Putamen (tissue), 1 donor: ENCODE measurements around the gene CLSTN2.

Source experiments
- DNase-seq: peaks from one replicate; pipeline ENCODE4 v3.0.0-alpha.2; 2016; ENCODE audit warnings: low spot score

The CLSTN2 gene

DNA sequence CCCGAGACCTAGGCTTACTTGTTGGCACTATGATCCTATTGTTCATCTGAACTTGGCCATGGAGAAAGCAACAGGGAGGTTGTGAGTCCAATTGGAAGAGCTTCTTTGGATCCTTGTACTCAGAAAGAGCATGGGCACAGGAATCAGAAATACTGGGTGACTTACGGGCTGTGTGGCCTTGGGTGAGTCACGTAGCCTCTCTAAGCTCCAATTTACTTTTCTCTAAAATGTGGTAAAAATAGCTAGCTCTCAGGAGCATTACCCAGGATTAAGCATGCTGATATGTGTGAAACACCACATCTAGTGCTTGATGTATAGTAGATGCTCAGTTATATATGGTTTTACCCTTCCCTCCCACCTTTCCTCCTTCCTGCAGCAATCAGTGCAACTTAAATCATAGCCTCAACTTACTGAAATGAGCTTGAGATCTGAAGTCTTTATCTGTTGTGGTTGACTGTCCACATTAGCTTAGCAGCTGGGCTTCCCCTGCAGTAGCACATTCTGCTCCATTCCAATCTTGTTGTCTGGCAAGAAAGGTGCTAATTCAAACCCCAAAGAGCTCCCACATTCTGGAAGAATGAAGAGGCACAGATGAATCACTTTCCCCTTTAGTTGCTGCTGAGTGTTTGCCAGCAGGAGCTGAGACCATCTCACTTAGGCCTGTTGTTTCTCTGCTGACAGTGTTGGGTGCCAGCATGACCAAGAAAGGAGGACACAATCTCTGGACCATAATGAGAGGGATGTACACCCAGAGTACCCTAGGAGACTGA, 443.8 kb downstream of the CLSTN2 start:
- DNase-seq = no peak

DNA sequence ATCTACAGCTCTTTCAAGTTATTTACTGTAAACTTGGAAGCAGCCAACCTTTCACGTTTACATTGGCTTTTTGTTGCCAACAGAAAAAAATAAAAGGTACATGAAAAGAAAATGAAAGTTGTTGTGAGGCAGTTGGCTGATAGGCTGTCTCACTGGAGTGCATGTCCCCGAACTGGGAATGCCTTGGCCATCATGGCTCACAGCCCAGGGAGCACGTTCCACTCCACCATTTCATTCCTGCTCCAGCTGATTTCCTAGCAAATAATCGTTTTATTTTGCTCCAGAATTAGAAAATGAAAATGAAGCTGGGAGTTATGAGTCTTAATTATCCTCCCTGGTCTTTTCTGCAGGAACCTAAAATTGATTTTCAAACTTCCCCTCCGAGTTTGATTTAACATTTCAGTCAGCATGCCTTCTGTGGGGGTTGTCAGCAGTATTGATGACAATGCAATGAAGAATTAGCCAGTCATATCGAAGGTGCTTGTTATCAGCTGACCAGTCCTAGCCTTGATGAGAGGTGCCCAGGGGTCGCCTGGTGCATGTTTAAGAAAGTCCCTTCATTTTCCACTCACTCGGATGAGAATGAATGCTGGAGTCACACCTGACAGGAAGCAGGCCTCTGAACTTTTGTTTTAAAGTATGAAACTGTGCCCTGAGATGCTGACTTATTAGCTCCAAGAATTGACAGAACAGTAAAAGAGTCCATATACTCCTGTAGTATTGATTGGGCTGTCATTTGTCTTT, 449.2 kb downstream of the CLSTN2 start:
- DNase-seq = no peak

DNA sequence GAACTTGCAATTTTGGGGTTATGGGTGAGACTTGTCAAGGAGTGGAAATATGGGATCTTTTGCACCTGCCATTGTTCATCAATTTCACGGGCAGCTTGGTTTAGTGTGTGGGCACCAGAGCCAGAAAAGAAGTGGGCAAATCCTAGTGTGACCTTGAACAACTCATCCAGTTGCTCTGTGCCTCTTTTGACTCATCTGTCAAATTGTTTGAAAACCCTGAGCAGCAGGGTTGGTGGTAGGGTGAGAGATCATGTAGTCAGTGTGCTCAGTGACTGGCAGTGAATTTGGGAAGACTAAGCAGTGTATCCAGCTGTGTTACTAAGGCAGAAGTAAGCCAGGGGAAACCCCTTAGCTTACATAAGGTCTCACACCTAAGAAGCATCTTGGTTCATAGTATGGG, 449.9 kb downstream of the CLSTN2 start:
- DNase-seq = no peak

DNA sequence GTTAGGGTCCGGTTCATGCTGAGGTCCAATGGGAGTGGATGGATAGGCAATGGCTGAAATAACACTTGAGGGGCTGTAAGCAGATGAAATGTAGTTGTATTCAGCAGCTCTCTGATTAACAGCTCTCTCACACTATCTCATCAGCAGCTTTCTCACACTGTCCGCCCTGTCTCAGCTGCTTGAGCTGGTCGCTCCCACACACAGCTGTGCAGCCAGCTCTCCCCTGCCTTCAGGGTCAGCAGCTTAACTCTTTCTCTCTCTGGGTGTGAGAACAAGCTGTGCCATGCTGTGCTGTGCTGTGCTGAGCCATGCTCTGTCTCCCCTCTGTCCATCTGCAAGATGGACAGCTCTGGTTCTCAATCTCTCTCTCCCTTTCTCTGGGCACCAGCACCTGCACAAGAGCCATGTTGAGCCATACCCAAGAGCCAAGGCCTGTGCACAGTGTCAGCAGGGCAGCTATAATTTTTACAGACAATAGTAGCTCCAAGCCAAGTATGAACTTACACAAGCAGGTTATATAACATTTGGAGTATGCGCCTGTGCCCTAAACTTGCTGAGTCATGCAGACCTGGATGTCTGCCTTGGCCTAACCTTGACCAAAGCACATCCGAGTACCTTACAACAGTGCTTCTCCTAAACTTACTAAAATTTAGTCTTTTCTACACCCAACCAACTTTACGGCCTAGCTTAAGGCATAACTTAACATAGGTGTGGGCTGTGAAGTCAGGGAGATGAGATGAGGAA, 451.5 kb downstream of the CLSTN2 start:
- no peak for DNase-seq

DNA sequence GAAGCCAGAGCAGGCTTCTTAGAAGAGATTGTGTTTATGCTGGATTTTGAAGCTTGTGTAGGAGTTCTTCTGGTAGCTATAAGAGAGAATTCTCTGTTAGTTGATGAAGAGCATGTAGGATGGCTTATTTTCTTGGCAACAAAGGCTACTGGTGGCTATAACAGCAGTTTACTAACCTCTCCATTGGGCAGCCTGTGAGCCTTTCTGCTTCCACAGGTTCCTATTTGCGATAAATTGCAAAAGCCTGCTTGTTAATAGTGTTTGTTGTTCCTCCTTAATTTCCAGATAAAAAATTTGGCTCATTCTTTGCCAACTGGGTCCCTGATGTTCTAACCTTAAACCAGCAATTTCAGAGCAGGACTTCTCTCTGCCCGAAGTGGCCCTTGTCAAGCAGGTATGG, 452.3 kb downstream of the CLSTN2 start:
- DNase-seq = no peak

DNA sequence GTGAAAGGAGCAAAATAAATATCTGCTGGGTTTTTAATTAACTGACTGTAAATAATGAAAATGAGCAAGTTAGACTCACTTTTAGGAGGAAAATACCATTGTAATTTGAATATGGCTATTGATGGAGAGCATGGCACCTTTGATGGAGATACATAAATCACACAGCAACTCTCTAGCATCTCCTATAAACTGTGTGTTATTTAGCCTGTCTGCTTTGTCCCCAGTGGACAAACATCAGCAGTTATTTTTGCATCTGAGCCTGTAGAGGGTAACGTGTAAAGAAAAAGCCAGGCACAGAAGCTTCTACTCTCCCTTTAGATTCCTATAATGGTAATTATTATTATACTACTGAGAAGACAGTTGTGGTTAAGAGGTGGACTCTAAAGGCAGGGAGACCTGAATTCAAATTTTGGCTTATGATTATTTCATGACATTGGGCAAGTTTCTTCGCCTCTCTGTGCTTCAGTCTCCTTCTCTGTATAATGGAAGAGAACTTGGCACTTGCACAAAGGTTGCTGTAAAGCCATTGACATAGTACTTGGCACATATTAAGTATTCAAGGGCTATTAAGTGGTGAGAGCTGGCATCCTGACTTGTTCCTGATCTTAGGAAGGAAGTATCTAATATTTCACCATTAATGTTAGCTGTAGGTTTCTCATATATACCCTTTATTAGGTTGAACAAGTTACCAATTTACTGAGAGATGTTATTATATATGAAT, 453.4 kb downstream of the CLSTN2 start:
- DNase-seq = no peak

DNA sequence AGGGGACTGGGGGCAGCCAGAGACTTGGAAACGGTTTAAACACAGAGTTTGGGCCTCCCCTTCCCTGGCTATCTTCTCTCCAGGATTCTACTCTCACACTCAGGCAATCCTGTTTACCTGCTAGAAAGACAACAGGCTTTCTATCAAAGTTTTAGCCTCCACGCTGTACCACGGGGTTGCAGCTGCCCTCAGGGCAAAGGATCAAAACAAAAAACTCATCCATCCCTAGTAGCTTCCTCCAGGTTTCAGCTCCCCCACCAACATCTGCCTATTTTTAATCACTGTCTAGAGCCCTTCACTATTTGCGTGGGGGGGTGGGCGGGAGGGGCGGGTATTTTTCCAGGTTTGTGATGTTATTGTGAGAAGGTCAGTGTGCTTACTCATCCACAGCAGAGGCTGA, 456.1 kb downstream of the CLSTN2 start:
- DNase-seq = no peak

DNA sequence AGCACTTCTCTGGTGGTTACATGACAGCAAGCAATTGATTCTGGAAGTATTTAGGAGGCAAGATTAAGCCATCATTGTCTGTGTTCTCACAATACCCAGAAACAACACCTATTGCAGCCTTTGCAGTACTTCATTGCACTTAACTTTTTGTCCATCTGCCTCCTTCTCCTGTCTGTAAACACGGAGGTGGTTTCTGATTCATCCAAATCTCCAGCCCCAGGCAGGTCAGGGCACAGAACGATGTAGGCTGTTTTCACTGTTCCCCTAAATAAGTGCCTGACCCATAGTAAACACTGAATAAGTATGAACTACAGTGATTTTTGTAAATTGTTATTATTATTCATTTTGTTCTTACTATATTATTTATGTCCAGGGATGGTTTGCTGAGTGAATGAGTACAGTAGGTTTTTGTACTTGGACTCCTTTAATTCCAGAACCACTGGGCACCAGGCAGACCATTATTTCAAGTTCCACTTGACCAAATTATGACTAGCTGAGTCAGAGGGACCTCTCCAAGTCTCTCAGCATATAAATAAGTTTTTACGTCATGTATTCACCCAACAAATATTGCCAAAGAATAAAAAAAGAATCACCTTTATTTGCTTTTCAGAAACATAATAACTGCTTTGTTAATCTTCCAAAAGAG, 459.6 kb downstream of the CLSTN2 start:
- no peak for DNase-seq

DNA sequence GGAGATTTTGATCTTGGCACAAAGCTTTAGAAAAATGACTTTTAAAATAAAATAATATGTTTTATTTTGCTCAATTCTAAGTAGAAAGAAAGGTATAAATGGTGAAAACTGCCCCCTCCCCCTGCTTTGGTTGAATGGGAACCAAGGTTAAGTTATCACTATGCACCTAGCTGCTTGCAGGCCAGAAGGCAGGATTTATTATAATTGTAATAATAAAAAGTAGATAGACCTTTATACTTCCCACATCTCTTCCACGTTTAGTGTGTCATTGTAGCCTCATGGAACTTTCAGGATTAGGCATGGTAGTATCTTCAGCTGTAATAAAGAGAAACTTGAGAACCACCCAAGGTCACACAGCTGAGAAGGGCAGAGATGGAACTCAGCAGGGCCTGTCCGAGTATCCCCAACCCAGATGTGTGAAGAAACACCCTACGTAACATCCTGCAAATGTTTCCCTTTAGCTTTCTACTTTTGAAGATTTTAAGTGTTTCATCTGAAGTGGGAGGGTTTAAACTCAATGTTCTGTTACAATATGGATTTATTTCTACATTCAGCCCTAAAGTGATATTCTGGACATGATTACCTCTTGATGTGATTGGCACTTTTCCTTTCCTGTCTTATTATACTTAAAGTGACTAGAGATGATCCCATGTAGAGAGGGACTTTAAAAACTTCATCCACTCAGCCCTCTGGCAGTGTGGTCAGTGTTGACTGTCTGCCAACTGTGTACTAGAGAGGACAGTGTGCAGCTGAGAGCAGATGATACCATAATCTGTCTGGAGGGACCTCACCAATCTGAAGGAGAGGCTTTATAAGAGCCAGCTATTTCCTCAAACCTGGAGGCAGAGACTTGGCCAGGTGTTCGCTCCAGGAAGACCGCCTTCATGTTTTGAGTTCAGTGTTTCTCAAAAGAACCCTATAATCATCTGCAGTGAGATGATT, 460.4 kb downstream of the CLSTN2 start:
- no peak for DNase-seq

DNA sequence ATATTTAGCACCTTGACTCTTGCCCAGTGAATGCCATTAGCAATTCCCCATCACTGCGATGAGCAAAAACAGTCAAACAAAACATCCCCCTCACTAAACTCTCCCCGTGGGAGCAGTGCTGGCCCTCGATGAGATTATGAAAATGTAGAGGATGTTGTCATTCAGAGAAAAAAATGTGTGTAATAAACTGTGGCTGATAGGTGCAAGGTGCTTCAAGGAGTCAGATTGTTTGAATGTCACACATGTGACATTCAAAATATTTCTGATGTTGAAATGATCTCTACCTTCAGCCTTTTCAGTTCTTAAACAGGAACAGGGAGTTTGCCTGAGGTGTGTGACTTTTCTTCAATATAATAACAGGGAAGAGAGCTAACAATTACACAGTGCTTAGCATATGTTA, 461.1 kb downstream of the CLSTN2 start:
- DNase-seq = no peak

DNA sequence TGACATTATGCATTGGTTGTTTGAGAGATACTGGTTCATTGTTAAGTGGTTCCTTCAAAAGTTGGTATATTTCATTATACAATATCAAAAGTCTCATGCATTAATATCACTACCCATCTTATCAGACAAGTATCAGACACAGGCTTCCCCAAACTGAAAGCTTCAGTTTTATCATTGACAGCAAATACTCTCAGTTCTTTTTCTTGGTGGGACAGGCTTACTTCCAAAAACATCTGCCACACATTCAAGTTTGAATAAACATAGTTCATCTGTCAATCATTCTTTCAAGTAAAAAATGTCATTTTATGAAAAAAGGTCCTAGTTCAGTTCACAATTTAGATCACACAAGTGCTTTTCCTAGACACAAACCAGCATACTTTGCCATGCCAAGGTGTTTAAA, 462.9 kb downstream of the CLSTN2 start:
- DNase-seq = no peak

DNA sequence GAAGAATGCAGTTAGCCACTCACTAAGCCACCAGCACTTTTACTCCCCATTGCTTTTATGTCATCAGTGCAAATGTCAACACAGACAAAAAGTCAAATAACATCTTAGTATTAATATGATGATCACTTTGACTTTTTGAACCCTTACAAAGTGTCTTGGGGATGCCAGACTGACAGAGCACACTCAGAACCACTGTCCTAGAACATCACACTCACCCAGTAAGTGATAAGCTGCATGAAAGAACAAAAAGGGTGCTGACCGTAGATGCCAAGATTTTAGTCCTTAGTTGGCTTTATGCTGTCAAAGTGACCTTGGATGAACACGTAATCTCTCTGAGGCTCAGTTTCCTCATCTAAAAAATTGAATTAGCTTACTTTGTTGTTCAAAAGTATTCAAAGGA, 463.4 kb downstream of the CLSTN2 start:
- no peak for DNase-seq

DNA sequence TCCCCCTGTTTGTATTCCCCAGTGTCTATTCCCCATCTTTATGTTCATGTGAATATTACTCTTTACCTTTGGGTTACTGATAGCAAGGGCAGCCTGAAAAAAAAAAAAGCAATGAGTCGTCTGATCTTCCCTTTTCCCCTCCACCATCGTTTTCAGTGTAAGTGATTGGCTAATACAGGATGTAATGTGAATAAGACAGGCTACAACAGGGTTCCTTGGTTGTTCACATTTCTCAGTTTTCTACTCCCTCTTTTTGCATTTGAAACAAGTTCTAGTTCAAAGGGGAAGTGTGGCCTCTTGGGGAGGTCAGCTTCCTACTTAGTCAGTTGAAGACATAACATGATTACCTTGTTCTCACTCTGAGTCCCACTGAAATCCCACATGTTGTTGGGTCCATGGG, 464.9 kb downstream of the CLSTN2 start:
- DNase-seq = no peak

DNA sequence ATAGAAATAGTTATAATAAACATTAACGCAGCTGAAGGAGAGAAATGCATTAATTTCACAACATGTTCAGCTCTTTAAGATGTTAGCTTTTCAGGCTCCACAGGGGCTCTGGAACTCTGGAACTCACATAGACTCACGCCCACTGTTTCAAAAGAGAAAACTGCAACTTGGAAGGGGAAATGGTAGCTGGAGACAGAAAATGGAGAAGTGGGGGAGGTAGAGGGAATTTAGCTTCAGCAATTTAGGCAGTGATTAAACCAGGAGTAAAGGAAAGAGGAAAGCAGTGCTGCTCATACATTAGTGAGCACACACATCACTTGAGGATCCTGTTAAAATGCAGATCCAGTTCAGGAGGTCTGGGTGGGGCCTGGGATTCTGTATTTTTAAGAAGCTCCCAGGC, 468.1 kb downstream of the CLSTN2 start:
- no peak for DNase-seq

DNA sequence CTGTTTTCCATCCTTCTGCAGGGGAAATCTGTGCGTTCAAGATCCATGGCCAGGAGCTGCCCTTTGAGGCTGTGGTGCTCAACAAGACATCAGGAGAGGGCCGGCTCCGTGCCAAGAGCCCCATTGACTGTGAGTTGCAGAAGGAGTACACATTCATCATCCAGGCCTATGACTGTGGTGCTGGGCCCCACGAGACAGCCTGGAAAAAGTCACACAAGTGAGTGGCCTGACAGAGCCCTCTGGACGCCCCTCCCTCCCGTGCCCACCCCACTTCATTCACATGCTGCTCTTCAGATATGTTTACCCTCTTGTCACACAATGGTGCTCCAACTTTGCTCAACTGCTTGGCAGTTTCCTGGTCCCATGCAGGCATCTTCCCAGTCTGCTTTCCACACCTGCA, 468.6 kb downstream of the CLSTN2 start:
- no peak for DNase-seq

DNA sequence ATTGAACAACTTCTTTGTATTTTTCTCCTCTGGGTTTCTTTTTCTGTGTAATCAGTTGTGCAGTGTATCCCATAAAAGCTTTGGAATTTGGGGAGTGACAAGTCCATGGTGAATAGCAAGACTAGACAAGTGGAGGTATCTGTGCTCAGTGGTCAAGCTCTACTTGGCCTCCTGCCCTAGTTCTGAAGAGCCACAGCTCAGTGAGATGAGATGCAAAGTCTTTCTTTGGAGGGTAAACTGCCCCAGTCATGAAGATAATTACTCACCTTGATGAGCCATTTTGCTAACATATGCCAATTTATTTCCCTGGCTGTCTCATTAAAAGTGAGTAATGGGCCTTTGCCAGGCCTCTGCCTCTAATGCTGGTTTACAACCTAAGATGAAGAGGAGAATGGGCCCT, 471.7 kb downstream of the CLSTN2 start:
- DNase-seq = no peak

DNA sequence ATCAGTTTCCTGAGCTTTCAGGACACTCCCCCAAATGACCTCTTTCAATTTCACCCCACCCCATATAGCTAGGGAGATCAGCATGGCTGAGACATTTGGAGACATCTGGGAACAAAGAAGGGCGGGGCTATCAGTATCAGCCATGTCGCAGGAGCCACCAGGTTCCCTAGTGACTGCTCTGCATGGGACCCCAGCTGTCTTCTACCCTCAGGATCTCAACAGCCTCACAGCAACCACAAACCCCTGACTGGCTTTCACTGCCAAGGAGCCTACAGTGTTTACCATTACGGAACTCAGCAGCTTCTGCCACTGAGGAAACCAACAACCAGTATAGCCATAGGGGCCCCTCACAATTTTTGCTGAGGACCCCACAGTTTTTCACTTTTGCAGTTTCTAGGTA, 473.3 kb downstream of the CLSTN2 start:
- DNase-seq = no peak

DNA sequence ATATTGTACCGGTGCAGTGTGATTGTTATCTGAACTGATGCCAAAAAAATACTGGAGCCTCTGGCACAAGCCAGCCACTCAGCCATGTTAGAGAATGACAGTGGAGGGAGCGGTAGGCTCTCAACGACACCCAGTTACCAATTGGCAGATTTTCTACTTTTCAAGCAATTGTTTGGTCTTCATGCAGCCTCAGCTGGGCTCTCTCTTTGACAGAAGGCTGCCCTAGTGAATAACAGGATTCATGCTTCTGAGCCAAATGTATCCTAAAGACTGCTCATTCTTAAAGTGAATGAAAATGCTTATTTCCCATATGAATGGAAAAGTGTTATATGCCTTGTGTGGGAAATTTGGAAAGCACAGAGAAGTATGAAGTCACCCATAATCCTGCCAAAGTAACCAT, 481.7 kb downstream of the CLSTN2 start:
- no peak for DNase-seq

DNA sequence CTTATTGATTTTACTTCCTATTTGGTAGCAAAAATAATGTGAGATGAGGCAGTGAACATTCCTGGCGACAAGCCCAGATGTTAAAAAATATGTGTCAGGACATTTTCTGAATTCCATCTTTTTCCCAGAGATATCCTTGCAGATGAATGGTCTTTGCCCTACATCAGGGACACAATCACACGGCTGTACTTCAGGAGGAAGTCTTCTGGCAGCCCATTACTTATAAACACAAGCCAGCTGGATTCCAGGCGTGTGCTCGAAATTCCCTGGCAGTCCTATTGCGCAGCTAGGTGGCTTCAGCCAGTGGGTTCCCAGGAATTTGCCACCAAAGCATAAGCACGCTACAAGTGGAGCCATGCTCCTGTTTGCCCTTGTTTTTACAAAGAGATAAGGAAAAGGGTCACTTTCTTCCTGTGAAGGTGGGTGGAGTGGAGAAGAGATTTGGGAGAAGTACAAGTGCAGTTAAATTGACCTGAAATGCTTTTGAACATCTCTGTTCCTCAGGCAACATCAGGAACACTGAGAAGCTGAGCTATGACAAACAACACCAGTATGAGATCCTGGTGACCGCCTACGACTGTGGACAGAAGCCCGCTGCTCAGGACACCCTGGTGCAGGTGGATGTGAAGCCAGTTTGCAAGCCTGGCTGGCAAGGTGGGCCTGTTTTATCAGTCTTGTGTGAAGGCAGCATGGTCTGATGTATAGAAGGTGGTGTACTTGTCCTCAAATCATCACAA, 485.8 kb downstream of the CLSTN2 start:
- no peak for DNase-seq

DNA sequence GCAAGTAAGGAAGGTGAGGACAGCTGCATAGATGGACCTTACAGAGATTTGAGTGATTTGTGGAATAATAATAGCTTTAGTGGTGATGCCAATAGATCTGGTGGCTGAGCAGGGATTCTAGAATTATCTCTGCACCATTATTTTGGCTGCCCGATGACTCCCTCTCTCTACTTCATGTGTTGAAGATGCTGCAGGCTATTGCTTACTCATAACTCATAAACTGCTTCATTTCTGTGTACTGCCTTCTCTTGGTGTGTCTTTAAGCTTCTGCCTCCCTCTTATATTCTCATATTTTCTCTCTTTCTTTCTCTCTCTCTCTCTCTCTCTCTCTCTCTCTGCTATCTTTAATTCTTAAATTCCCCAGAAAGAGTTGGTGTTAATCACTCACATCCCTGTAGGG, 486.9 kb downstream of the CLSTN2 start:
- no peak for DNase-seq
